HG03095 (cell line): ENCODE results near the gene GIT2.

ENCODE experiments used
- ATAC-seq: cut with Tn5 transposase; IDR thresholded peaks from one replicate; pipeline ENCODE4 v1.9.1; 2021; ENCODE audit warnings: moderate library complexity; ENCODE audit not compliant: unreplicated experiment

Gene GIT2

GRCh38 chr12:109982210-109982609, 14.0 kb downstream of the GIT2 start:
- ATAC-seq = no peak

DNA sequence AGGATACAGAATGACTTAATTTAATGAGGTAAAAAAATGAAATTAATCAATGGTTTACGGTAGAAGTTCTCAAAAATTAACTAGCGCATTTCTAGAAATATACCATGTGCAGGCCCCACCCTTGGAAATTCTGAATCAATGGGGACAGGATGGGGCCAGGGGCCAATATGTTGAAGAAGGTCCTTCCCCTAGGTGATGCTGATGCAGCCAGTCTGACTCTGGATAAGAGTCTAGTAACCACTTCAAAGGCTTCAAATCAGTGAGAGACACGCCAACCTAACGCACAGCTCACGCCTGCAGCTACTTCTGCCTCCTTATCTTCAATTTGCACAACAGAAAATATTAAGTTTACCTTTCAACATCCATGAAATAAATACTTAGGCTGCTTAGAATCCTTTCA, 14.9 kb downstream of the GIT2 start:
- ATAC-seq = no peak

GRCh38 chr12:109972821-109973220, 23.3 kb downstream of the GIT2 start:
- ATAC-seq = no peak

GRCh38 chr12:109968801-109969200, 27.4 kb downstream of the GIT2 start:
- ATAC-seq = no peak

DNA sequence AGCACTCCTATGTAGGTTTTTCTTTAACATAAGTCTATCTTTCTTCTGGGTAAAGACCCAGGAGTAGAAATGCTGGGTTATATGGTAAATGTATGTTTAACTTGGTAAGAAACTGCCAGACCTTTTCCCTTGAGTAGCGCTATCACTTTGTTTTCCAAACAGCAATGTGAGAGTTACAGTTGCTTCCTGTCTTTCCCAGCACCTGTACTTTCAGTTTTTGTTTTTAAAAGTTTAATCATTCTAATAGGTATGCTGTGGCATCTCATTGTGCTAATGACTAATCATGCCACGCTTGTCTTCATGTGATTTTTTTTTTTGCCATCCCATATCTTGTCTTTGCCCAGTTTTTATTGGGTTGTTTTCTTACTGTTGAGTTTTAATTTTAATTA, 28.1 kb downstream of the GIT2 start:
- no peak for ATAC-seq

DNA sequence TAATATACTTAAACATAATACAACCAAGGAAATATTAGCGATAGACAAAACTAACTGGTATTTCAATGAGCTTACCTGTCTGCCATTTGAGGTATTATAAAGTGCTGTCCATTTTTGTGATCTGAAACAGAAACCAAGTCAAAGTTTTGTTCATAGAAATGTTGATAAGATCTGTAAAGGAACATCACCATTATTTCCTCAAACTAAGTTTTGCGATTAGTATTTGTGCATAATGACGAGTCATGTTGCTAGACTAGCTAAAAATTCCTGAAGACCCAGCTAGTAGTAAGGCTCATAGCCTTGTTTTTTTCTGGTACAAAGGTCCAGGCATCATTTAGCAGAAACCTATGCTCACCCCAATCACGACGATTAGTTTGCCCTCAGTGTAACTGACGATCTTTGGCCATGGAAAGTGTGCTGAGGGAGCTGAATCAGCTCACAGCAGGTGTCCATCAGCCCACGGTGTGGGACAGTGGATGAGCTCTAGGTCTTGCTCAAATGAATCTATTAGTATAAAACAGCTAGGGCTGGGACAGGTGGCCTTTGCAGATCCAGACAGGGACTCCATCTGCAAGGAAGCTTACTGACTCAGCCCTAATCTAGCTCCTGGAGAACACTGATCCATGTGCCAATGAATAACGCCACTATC, 28.7 kb downstream of the GIT2 start:
- ATAC-seq = no peak

- no peak for ATAC-seq
Measured at GRCh38 chr12:109966546-109966945, 29.6 kb downstream of the GIT2 start.

GRCh38 chr12:109963743-109964429, 32.3 kb downstream of the GIT2 start:
- ATAC-seq = no peak

DNA sequence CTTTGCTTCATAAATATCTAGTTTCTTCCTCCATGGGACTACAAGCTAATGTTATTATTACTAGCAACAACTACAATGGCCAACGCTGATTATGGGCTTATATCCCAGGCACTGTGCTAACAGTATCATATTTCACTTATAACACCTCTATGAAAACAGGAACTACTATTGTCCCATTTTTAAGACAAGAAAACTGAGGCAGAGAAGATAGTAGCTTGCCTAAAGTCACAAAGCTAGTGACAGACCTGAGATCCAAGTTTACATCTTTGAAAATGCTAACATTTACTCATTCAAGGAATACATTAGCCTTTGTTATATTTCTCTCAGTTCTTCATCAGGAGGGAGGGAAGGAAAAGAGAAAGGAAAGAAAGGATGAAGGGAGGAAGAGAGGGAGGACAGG, 32.8 kb downstream of the GIT2 start:
- no peak for ATAC-seq

DNA sequence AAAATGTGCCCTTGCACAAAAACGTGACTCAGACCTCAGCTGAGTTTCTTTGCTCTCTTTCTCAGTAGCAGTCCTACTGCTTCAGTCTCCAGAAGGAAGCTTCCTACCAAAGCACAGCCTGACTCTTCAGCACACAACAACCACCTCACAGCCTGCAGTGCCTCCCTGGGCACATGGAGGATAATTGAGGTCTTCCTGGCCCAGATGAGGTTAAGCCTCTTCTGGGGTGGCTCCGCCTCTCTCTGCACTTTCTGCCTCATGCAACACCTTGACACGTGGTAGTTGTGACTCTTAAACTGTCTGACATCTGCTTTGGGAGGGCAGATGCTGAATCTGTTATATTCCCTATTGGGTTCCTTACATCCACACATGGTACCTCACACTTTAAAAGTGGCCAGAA, 33.8 kb downstream of the GIT2 start:
- ATAC-seq = no peak

GRCh38 chr12:109961612-109962011, 34.6 kb downstream of the GIT2 start:
- no peak for ATAC-seq

GRCh38 chr12:109961201-109961600, 35.0 kb downstream of the GIT2 start:
- ATAC-seq = no peak

GRCh38 chr12:109959411-109960093, 36.6 kb downstream of the GIT2 start:
- no peak for ATAC-seq

DNA sequence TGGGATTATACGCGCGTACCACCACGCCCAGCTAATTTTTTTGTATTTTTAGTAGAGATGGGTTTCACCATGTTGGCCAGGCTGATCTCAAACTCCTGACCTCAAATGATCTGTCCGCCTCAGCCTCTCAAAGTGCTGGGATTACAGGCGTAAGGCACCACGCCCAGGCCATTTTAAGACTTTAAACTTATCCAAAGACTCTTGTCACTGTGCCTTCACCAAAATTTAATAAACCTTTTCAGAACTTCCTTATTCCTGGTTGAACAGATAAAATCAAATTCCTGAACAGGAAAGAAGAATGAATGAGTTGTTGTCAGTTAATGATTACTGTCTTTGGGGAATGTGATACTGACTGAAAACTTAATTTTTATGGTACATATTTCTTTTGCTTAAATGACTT, 37.8 kb downstream of the GIT2 start:
- no peak for ATAC-seq

DNA sequence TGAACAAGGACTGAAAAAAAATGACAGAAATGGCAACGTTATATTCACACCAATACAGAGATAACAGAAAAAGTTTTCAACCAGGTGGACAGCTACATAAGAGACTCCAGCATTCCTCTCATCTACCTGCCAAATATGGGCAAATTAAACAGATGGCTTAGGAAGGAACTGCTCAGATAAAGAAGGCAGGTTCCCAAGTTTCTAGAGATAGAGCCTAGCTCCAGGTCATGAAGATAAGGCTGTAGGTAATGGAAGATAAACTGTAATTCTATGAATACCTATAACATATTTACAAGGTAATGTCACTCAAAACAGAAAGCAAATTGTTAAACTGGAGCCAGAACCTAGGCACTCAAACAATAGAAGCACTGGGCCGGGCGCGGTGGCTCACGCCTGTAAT, 42.5 kb downstream of the GIT2 start:
- ATAC-seq = no peak

DNA sequence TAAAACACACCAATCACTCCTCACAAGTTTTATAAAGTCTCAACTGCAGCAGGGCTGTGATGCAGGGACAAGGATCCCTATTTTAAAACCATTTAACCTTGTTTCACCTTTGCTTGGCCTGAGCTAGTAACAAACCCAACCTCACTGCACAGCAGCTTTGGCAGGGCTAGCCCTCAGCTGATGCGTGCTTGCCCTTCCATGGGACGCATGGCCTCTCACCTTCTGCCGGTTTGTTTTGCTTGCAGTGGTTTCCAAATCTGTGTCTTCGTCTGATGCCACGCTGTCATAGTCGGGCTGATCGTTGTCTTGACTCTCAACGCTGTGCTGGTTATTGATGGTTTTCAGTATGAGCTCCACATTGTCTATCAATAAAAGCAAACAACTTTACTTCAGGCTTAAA, 43.3 kb downstream of the GIT2 start:
- ATAC-seq = no peak

DNA sequence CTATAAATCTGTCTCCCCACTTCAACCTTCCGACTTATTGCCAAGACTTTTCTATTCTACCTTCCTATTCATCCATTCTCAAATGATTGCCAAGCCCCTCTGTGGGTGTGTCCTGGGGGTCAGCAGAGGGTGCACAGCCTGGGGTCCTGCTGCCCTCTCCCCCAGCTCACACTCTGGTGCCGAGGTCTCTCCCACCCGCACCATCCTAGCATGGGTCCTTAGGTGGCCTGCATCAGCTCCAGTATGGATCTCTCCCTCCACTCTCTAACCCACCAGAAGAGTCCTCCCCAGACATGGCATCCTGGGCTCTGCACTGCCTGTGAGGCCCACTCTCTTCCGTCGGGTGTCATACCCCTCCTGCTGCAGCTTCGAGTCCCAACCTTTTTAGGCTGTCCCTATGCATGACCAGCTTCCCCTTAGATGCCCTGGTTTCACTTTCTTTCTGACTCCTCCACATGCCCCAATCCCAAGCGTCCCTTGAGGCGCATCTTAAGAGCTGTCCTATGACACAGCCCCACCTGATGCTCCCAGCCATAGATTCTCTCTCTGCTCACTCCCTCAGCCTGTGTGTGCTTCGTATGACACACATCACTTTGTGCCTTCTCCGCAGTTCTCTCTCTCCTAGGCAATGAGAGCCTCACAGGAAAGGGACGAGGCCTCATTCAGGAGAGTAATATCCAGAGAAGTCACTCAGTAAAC, 43.9 kb downstream of the GIT2 start:
- no peak for ATAC-seq

DNA sequence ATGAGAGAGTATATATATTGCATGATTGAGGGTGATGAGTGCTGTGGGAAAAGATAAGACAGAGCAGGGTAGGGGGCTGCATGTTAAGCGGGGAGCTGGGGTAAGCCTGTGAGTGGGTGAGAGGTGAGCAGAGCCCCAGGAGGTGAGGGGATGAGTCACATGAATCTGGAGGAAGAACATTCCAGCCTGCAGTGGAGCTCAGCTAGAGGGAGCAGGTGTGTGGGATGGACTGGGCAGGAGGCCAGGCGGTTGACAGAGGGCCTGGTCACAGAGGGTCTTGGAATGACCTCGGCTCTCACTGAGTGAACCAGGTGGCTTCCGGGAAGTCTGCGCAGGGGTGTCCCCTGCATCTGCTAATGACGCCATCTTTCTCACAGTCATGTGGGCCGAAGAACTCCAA, 44.4 kb downstream of the GIT2 start:
- ATAC-seq = no peak

- ATAC-seq = no peak
Measured at GRCh38 chr12:109951136-109951535, 45.0 kb downstream of the GIT2 start.

DNA sequence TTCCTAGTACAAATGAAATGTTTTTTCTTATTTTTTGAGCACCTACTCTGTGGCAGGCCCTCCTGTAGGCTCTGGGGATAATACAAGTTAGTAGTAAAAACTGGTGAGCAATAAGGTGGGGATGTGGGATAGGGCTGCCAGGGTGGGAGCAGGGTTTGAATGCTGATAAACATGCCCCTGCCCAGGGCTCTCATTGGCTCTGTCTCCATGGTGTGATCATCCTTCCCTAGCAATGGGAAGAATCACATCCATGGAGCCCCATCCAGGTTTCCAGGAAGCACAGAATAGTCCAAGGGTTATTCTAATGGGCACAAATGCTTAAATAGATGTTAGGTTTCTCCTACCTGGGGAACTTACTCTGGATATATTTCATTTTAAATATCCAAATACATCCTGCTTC, 45.5 kb downstream of the GIT2 start:
- ATAC-seq = no peak

DNA sequence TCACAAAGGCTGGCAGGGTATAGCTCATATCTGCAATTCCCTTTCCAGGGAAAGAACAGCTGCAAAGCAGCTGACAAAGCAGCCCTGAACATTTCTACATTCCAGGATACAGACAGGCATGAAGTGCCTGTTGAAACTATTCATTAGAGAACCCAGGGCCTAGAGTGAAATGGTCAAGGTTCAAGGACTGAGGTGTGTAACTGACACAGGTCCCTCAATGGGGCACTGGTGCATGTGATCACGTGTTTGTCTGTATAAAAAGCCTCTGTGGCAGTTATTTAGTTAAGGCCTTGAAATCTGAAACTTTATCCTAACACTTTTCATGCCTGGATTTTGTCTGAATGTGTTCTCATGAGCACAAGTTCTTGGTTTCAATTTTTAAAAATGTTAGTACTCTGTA, 47.1 kb downstream of the GIT2 start:
- ATAC-seq = no peak

DNA sequence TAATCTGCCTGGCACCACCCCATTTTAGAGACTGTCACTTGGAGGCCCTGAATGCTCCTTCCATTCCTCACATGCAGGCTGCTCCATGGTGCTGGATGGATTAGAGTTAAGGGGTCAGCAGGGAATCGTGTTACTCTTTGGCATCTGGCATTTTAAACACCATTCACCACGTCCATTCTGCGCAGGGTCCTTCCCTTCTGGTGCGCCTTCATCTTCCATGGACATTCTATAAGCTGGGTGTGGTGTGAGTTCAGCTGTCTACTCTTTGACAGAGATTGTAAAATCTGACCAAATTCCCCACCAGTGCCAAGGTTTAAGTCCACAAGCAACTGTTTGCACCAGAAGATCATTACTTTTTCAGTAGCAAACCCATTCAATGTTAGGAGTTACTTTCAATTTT, 47.8 kb downstream of the GIT2 start:
- no peak for ATAC-seq
